HG02571 (cell line): Measurements from ENCODE around the gene VAMP8.
A peak's percentile ranks its signal among the peaks of the same experiment; 100 is the strongest.
"Not testable (repeated sequence)": the region's sequence is repeated elsewhere in the genome, so short reads cannot be mapped to it uniquely, and the experiment has no call there.

Source experiments
- ATAC-seq: cut with Tn5 transposase; IDR thresholded peaks from one replicate; pipeline ENCODE4 v1.9.1; 2021; ENCODE audit warnings: mild to moderate bottlenecking, moderate library complexity; ENCODE audit not compliant: unreplicated experiment

The VAMP8 gene

GRCh38 chr2:85579266-85579935 is 2.0 kb downstream of the VAMP8 start:
- no peak for ATAC-seq

GRCh38 chr2:85580206-85580605 is 2.8 kb downstream of the VAMP8 start:
- ATAC-seq, result no peak

- ATAC-seq, result no peak
These were observed 5.1 kb downstream of the VAMP8 start for GRCh38 chr2:85582492-85582891.

GRCh38 chr2:85583667-85584353 is 6.4 kb downstream of the VAMP8 start:
- peak; percentile 64 for ATAC-seq

- ATAC-seq, result peak; percentile 21
These were observed 7.0 kb downstream of the VAMP8 start, which contains the start of gene VAMP5 for GRCh38 chr2:85584354-85584856. VAMP5 (plus strand) TSS chr2:85584431; CDS start chr2:85584491, 60 bp downstream.

- peak; percentile 43 for ATAC-seq
These were observed 7.7 kb downstream of the VAMP8 start for GRCh38 chr2:85584857-85585780.

GRCh38 chr2:85585781-85586105 is 8.4 kb downstream of the VAMP8 start:
- no peak for ATAC-seq

GRCh38 chr2:85588236-85588635 is 10.8 kb downstream of the VAMP8 start:
- no peak for ATAC-seq

GRCh38 chr2:85588645-85589044 is 11.3 kb downstream of the VAMP8 start:
- no peak for ATAC-seq

GRCh38 chr2:85589181-85589580 is 11.8 kb downstream of the VAMP8 start:
- ATAC-seq, result no peak

- ATAC-seq, result no peak
These were observed 12.8 kb downstream of the VAMP8 start for GRCh38 chr2:85589982-85590791.

- ATAC-seq, result no peak
These were observed 13.6 kb downstream of the VAMP8 start for GRCh38 chr2:85590950-85591349.

- no peak for ATAC-seq
These were observed 14.2 kb downstream of the VAMP8 start for GRCh38 chr2:85591563-85591962.

GRCh38 chr2:85592299-85592698 is 14.9 kb downstream of the VAMP8 start:
- ATAC-seq, result not testable (repeated sequence)

GRCh38 chr2:85593023-85593422 is 15.6 kb downstream of the VAMP8 start:
- no peak for ATAC-seq

- no peak for ATAC-seq
These were observed 17.4 kb downstream of the VAMP8 start for GRCh38 chr2:85594715-85595300.

GRCh38 chr2:85595301-85596025 is 18.1 kb downstream of the VAMP8 start, which contains the start of gene RNF181:
RNF181 (plus strand) TSS chr2:85595745; CDS start chr2:85595764, 19 bp downstream.
- peak; percentile 99 for ATAC-seq

- ATAC-seq, result no peak
These were observed 18.6 kb downstream of the VAMP8 start for GRCh38 chr2:85596026-85596333.

GRCh38 chr2:85596486-85597143 is 19.2 kb downstream of the VAMP8 start:
- ATAC-seq, result no peak
